Measurements from ENCODE around the gene THOC6. TPM values are rescaled to one million over a fixed set of nuclear protein-coding genes. Genes with fewer than 3 reads are reported as not detected.

Gene THOC6
- total and polyA plus RNA-seq, 9 of the 15 experiments (the other 6 are each of a cell fraction or from before 2014, with no cell fraction given), result 2.5 to 65.4 (median 42.3) TPM

GRCh38 chr16:3038896-3039295 is 15.1 kb downstream of the THOC6 start:
- H3K9ac ChIP-seq (ENCODE audit: insufficient read depth in 1 of 2, low read depth in 2 of 2, low read length in 2 of 2), result no peak overlapping the region; a peak in 1 of 4 replicates
- WGBS (ENCODE audit: insufficient coverage, low coverage, missing lambda C conversion rate), result 21% methylated on average over 5 of the region's 5 CpGs
- no peak for FAIRE-seq
- in situ Hi-C loops (cut with MboI) (no loop called here), intact Hi-C loops (cut with micrococcal nuclease) (no loop called here)
- H3K4me2 ChIP-seq (ENCODE audit: insufficient read depth, low read length), result no peak overlapping the region
- H3K4me1 ChIP-seq (replicated peaks in 1 of 2; ENCODE audit: control insufficient read depth in 2 of 2, insufficient read depth in 2 of 2, low read length in 2 of 2), result peaks cover 0 to 16% of the 10 kb centered on the region in 2 experiments; a peak in 2 of 5 replicates
- H3K9me1 ChIP-seq (ENCODE audit: control insufficient read depth, insufficient read depth, low read length), result no peaks in the 10 kb centered on the region
- ChIA-PET POLR2A (interaction anchor here (0.6 to 1.0 kb wide), 2 partner anchors 86 to 196 kb away, joined by 3 read pairs; partner anchors contain the start of gene ZNF200), CTCF (ENCODE audit: low intra/inter-chr PET ratio) (no interaction called here)
- ATAC-seq, result no peak
- no peaks in the 10 kb centered on the region for H3K9me3 ChIP-seq (replicated peaks; ENCODE audit: control insufficient read depth, insufficient read depth, low read depth, low read length)
- H3K27ac ChIP-seq (ENCODE audit: extremely low read depth, low read depth, low read length), result no peak overlapping the region
- no peak overlapping the region for H2AFZ ChIP-seq (ENCODE audit: low read depth, low read length)
- TF ChIP-seq CHCHD3 (CRISPR knock-in tag; IDR thresholded peaks at IDR 0.05) (no peak), RBM25 (IDR thresholded peaks at IDR 0.05; ENCODE audit: low read depth, low read length, severe bottlenecking) (peak; percentile 67), ASH1L (IDR thresholded peaks at IDR 0.05; ENCODE audit: borderline replicate concordance, low read depth, partially characterized antibody) (no peak), FOXM1 (IDR thresholded peaks at IDR 0.05; ENCODE audit: low read depth) (no peak), FOXM1 (CRISPR knock-in tag; IDR thresholded peaks at IDR 0.05; ENCODE audit: low read depth) (no peak), POLR2H (tag; IDR thresholded peaks at IDR 0.05; ENCODE audit: low read depth) (no peak), KAT8 (IDR thresholded peaks at IDR 0.05; ENCODE audit: low read depth) (no peak), HMGXB4 (CRISPR knock-in tag; IDR thresholded peaks at IDR 0.05) (no peak), BCOR (IDR thresholded peaks at IDR 0.05) (0 out of 2 replicates have a peak, but pooled peaks have one; percentile 33), SMARCB1 (IDR thresholded peaks at IDR 0.05; ENCODE audit: insufficient read length, low read depth) (no peak), ZNF277 (CRISPR knock-in tag; IDR thresholded peaks at IDR 0.05; ENCODE audit: borderline replicate concordance) (no peak), FOXK1 (CRISPR knock-in tag; IDR thresholded peaks at IDR 0.05; ENCODE audit: borderline replicate concordance) (no peak), MXI1 (IDR thresholded peaks at IDR 0.05; ENCODE audit: low read depth, low read length) (no peak), ESRRA (IDR thresholded peaks at IDR 0.05; ENCODE audit: borderline replicate concordance, low read depth) (peak; percentile 52; the same call in 1 of the 2 replicates), FOXO4 (CRISPR knock-in tag; IDR thresholded peaks at IDR 0.05) (no peak), ILK (tag; IDR thresholded peaks at IDR 0.05; ENCODE audit: borderline replicate concordance, low read depth) (no peak)
- H4K20me1 ChIP-seq (replicated peaks; ENCODE audit: control insufficient read depth, insufficient read depth, low read length), result peaks cover 8% of the 10 kb centered on the region
- H3K36me3 ChIP-seq (ENCODE audit: control insufficient read depth, insufficient read depth, low read length), result no peaks in the 10 kb centered on the region
- H3K4me3 ChIP-seq, result no peak overlapping the region
- peaks cover 50 to 63% of the 10 kb centered on the region in 2 experiments for H3K27me3 ChIP-seq (ENCODE audit: control insufficient read depth in 2 of 2, insufficient read depth in 2 of 2, low read length in 2 of 2)
- BruUV-seq (replicated peaks), result no TSS peak
- H3K79me2 ChIP-seq (ENCODE audit: control insufficient read depth, insufficient read depth, low read length), result no peaks in the 10 kb centered on the region
- no peak for DNase-seq (ENCODE audit: extremely low read depth in 1 of 4, low spot score in 3 of 4)

Measured in K562 (cell line).